PC-3 (cell line): Measurements from ENCODE around the gene FAM13A. TPM values are rescaled to one million over a fixed set of nuclear protein-coding genes. Genes with fewer than 3 reads are reported as not detected.

ENCODE experiments used
- ATAC-seq: fragments of 200-7000 bp; cut with Tn5 transposase; 2 replicates; pipeline ENCODE4 v1.9.1; 2020; ENCODE audit warnings: mild to moderate bottlenecking, moderate library complexity
- BruUV-seq: library from RNA; stranded (reverse); fragments of 400-500 nt; replicated peaks from 2 replicates; lab custom pipeline; 2021; lab: Mats Ljungman, UMichigan
- CTCF ChIA-PET: fragments of 300-600 bp; sonication (Branson Sonifier 250); formaldehyde crosslinking; loops from one replicate; lab custom pipeline; 2022; ENCODE audit warnings: antibody characterized with exemption; lab: Charles Lee
- POLR2A ChIA-PET: fragments of 300-600 bp; sonication (Branson Sonifier 250); formaldehyde crosslinking; loops from one replicate; lab custom pipeline; 2022; ENCODE audit warnings: antibody characterized with exemption; ENCODE audit not compliant: unreplicated experiment; lab: Charles Lee
- DNase-seq: peaks from one replicate; pipeline ENCODE4 v3.0.0-alpha.2; 2015
- H2AFZ ChIP-seq: fragments of 300-600 bp; sonication (generic); 2 replicates; pipeline ENCODE4 v1.6.0; 2016; ENCODE audit warnings: antibody characterized with exemption, low read length
- H3F3A ChIP-seq: fragments of 300-600 bp; sonication (generic); one replicate; pipeline ENCODE4 v1.6.0; 2017; ENCODE audit warnings: antibody characterized with exemption, low read length, control low read depth, mild to moderate bottlenecking; ENCODE audit not compliant: unreplicated experiment
- H3K27ac ChIP-seq: fragments of 300-600 bp; sonication (generic); 2 replicates; pipeline ENCODE4 v1.5.1; 2016; ENCODE audit warnings: mild to moderate bottlenecking, low read length
- H3K27me3 ChIP-seq: fragments of 300-600 bp; sonication (generic); 2 replicates; pipeline ENCODE4 v1.6.1; 2016; ENCODE audit warnings: low read length, mixed read lengths
- H3K36me3 ChIP-seq: fragments of 300-600 bp; sonication (generic); 2 replicates; pipeline ENCODE4 v1.6.1; 2016; ENCODE audit warnings: low read depth, mixed run types, low read length, mixed read lengths
- H3K4me1 ChIP-seq: fragments of 300-600 bp; sonication (generic); 2 replicates; pipeline ENCODE4 v1.5.1; 2016; ENCODE audit warnings: low read length; ENCODE audit not compliant: insufficient read depth
- H3K4me2 ChIP-seq: fragments of 300-600 bp; sonication (generic); 2 replicates; pipeline ENCODE4 v1.6.0; 2016; ENCODE audit warnings: low read length
- H3K4me3 ChIP-seq: fragments of 300-600 bp; sonication (generic); 2 replicates; pipeline ENCODE4 v1.5.1; 2016; ENCODE audit warnings: mild to moderate bottlenecking, low read length, mixed read lengths
- H3K79me2 ChIP-seq: fragments of 300-600 bp; sonication (generic); 2 replicates; pipeline ENCODE4 v1.6.1; 2017; ENCODE audit warnings: low read length, mixed read lengths
- H3K9ac ChIP-seq: fragments of 300-600 bp; sonication (generic); 2 replicates; pipeline ENCODE4 v1.6.0; 2016; ENCODE audit warnings: mild to moderate bottlenecking, low read length
- H3K9me2 ChIP-seq: fragments of 300-600 bp; sonication (generic); replicated peaks from 2 replicates; pipeline ENCODE4 v1.6.1; 2016; ENCODE audit warnings: mixed run types, low read length, mixed read lengths
- H3K9me3 ChIP-seq: fragments of 300-600 bp; sonication (generic); 2 replicates; pipeline ENCODE4 v1.6.1; 2016; ENCODE audit warnings: low read length, mixed read lengths
- H4K20me1 ChIP-seq: fragments of 300-600 bp; sonication (generic); 2 replicates; pipeline ENCODE4 v1.6.1; 2016; ENCODE audit warnings: low read length, mixed read lengths
- CTCF ChIP-seq: fragments of 300-600 bp; sonication (generic); conservative IDR thresholded peaks from 2 replicates; pipeline ENCODE4 v1.5.1; 2017; ENCODE audit warnings: antibody characterized with exemption, low read depth, mild to moderate bottlenecking, low read length
- EZH2 ChIP-seq: fragments of 300-600 bp; sonication (generic); IDR thresholded peaks from one replicate; pipeline ENCODE4 v1.6.1; 2017; ENCODE audit warnings: antibody characterized with exemption, mild to moderate bottlenecking, low read length; ENCODE audit not compliant: unreplicated experiment
- EZH2phosphoT487 ChIP-seq: fragments of 300-600 bp; sonication (generic); IDR thresholded peaks from 2 replicates; pipeline ENCODE4 v1.6.1; 2018; ENCODE audit warnings: mild to moderate bottlenecking, antibody characterized with exemption, low read length, borderline replicate concordance
- intact Hi-C: fragments of 100-400 bp; cut with micrococcal nuclease; formaldehyde crosslinking; loops from 2 replicates; pipeline ENCODE4 v1.9.0; 2023
- total RNA-seq: library from RNA; depleted of rRNA; stranded (reverse); fragments of >200 nt; gene quantifications from 2 replicates; pipeline ENCODE4 v1.2.3, GENCODE V29; 2014

Gene FAM13A
- total RNA-seq, 1 experiment from 2014 or later: 8.6 TPM

- no peak for TF ChIP-seq EZH2phosphoT487
- BruUV-seq: no TSS peak
- no peaks in the 10 kb centered on the region for H3K36me3 ChIP-seq
- no peak for ATAC-seq
- CTCF ChIA-PET: interaction anchor here (0.6 to 0.8 kb wide), 4 partner anchors 85 to 350 kb away, joined by 4 to 6 read pairs (median 5); no protein-coding TSS in a partner anchor
- no peaks in the 10 kb centered on the region for H3F3A ChIP-seq
- no peaks in the 10 kb centered on the region for H3K9me2 ChIP-seq
- H3K79me2 ChIP-seq: no peaks in the 10 kb centered on the region
- no peaks in the 10 kb centered on the region for H4K20me1 ChIP-seq
- DNase-seq: no peak
- no peaks in the 10 kb centered on the region for H3K27me3 ChIP-seq
- POLR2A ChIA-PET: interaction anchor here (0.7 kb wide), 1 partner anchor 199 kb away, joined by 5 read pairs; no protein-coding TSS in a partner anchor
- no peak overlapping the region for H3K27ac ChIP-seq
- H3K4me1 ChIP-seq: no peaks in the 10 kb centered on the region
- H3K4me3 ChIP-seq: no peak overlapping the region
- no peak overlapping the region for H3K9ac ChIP-seq
- H3K4me2 ChIP-seq: no peak overlapping the region
- H3K9me3 ChIP-seq: no peaks in the 10 kb centered on the region
- intact Hi-C loops: loop anchor here (5.0 kb wide), 1 partner anchor 491 kb away; no protein-coding TSS in a partner anchor
- no peak overlapping the region for H2AFZ ChIP-seq
Observed at GRCh38 chr4:89023140-89023539, 33.8 kb downstream of the FAM13A start.

GRCh38 chr4:89022426-89023128 is 34.4 kb downstream of the FAM13A start:
- intact Hi-C loops: loop anchor here (5.0 kb wide), 1 partner anchor 490 kb away; no protein-coding TSS in a partner anchor
- Histone ChIP-seq H3K9me3 (no peaks in the 10 kb centered on the region), H3K4me3 (no peak overlapping the region), H3K9ac (no peak overlapping the region), H3K9me2 (no peaks in the 10 kb centered on the region), H4K20me1 (no peaks in the 10 kb centered on the region), H3K27me3 (no peaks in the 10 kb centered on the region), H2AFZ (no peak overlapping the region), H3K36me3 (no peaks in the 10 kb centered on the region), H3K4me1 (no peaks in the 10 kb centered on the region), H3K4me2 (no peak overlapping the region), H3F3A (no peaks in the 10 kb centered on the region), H3K79me2 (no peaks in the 10 kb centered on the region), H3K27ac (no peak overlapping the region)
- ChIA-PET POLR2A (interaction anchor here (0.7 kb wide), 1 partner anchor 199 kb away, joined by 5 read pairs; no protein-coding TSS in a partner anchor), CTCF (interaction anchor here (0.6 to 0.7 kb wide), 2 partner anchors 296 to 349 kb away, joined by 5 read pairs; no protein-coding TSS in a partner anchor)
- ATAC-seq (no peak), DNase-seq (no peak)
- BruUV-seq: no TSS peak
- TF ChIP-seq EZH2 (no peak), CTCF (no peak), EZH2phosphoT487 (no peak)

GRCh38 chr4:89021684-89022083 is 35.3 kb downstream of the FAM13A start:
- Histone ChIP-seq H3K36me3 (no peaks in the 10 kb centered on the region), H3K9me2 (no peaks in the 10 kb centered on the region), H3K9ac (no peak overlapping the region), H2AFZ (no peak overlapping the region), H3K4me3 (no peak overlapping the region), H3K9me3 (no peaks in the 10 kb centered on the region), H3K4me1 (no peaks in the 10 kb centered on the region), H4K20me1 (no peaks in the 10 kb centered on the region), H3K4me2 (no peak overlapping the region), H3F3A (no peaks in the 10 kb centered on the region), H3K79me2 (no peaks in the 10 kb centered on the region), H3K27ac (no peak overlapping the region), H3K27me3 (no peaks in the 10 kb centered on the region)
- ChIA-PET POLR2A (no interaction called here), CTCF (no interaction called here)
- no TSS peak for BruUV-seq
- TF ChIP-seq EZH2 (no peak), EZH2phosphoT487 (no peak), CTCF (no peak)
- intact Hi-C loops: loop anchor here (5.0 kb wide), 1 partner anchor 489 kb away; no protein-coding TSS in a partner anchor
- no peak for ATAC-seq
- DNase-seq: no peak
